Right atrium auricular region (tissue), 2 donors: ENCODE data around the gene SETBP1. TPM values are rescaled to one million over a fixed set of nuclear protein-coding genes. Genes with fewer than 3 reads are reported as not detected.

Experiments
- DNase-seq: peaks from one replicate; pipeline ENCODE4 v3.0.0-alpha.2; 2019; ENCODE audit warnings: low spot score
- H3K27ac ChIP-seq, 2 donors: fragments of 200-600 bp; sonication (generic); 1 replicate in 1 of 2; 2 replicates in 1 of 2; pipeline ENCODE4 v1.5.1; 2016 to 2019
- H3K27me3 ChIP-seq, 2 donors: fragments of 200-600 bp; sonication (generic); one replicate each; pipeline versions ENCODE4 v1.5.1 to v1.6.0; 2017 to 2019
- H3K36me3 ChIP-seq: fragments of 200-600 bp; sonication (generic); one replicate; pipeline ENCODE4 v1.5.1; 2016
- H3K4me1 ChIP-seq, 2 donors: fragments of 200-600 bp; sonication (generic); one replicate each; pipeline versions ENCODE4 v1.5.1 to v1.6.0; 2017 to 2019
- H3K4me3 ChIP-seq, 2 donors: fragments of 200-600 bp; sonication (generic); 1 replicate in 1 of 2; 2 replicates in 1 of 2; pipeline ENCODE4 v1.5.1; 2017 to 2019; ENCODE audit warnings: mild to moderate bottlenecking in 1 of 2, moderate library complexity in 1 of 2
- H3K9me3 ChIP-seq, 2 donors: fragments of 200-600 bp; sonication (generic); one replicate each; pipeline ENCODE4 v1.5.1; 2019
- total RNA-seq, 2 donors: library from RNA; depleted of rRNA; stranded (reverse); fragments of >200 nt; gene quantifications; one replicate each; pipeline ENCODE4 v1.1.0, GENCODE V29; 2016
- TF ChIP-seq, protein P1 (sequence below), 2 donors: fragments of 200-600 bp; sonication (generic); IDR thresholded peaks; one replicate each; pipeline ENCODE4 v1.5.1; 2019; ENCODE audit warnings: antibody characterized with exemption in 2 of 2

Gene SETBP1
- total RNA-seq, 2 donors from 2014 or later, result 7.8 to 13.4 TPM

DNA sequence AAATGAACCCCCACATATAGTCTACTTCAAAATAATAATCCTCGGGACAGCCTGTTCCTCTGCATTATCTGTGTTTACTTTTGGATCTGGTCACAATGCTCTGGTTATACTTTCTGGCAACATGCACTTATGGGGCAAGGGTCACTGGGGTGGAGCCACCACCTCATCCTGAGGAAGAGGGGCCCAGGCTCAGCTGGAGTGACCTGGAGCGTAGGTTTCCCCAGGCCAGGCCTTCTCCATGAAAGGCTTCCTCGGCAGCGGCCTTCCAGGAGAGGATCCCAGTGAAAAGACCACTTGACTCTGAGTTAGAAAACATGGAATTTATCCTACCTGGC lies 237.4 kb downstream of the SETBP1 start:
- no peak for DNase-seq
- Histone ChIP-seq H3K4me1 (peaks cover 0 to 27% of the 10 kb centered on the region in 2 donors), H3K27ac (no peak overlapping the region), H3K4me3 (no peak overlapping the region), H3K9me3 (no peaks in the 10 kb centered on the region), H3K27me3 (no peaks in the 10 kb centered on the region), H3K36me3 (no peaks in the 10 kb centered on the region)
- TF ChIP-seq, protein P1, sequence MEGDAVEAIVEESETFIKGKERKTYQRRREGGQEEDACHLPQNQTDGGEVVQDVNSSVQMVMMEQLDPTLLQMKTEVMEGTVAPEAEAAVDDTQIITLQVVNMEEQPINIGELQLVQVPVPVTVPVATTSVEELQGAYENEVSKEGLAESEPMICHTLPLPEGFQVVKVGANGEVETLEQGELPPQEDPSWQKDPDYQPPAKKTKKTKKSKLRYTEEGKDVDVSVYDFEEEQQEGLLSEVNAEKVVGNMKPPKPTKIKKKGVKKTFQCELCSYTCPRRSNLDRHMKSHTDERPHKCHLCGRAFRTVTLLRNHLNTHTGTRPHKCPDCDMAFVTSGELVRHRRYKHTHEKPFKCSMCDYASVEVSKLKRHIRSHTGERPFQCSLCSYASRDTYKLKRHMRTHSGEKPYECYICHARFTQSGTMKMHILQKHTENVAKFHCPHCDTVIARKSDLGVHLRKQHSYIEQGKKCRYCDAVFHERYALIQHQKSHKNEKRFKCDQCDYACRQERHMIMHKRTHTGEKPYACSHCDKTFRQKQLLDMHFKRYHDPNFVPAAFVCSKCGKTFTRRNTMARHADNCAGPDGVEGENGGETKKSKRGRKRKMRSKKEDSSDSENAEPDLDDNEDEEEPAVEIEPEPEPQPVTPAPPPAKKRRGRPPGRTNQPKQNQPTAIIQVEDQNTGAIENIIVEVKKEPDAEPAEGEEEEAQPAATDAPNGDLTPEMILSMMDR (IDR thresholded peaks at IDR 0.05), result no peak

DNA sequence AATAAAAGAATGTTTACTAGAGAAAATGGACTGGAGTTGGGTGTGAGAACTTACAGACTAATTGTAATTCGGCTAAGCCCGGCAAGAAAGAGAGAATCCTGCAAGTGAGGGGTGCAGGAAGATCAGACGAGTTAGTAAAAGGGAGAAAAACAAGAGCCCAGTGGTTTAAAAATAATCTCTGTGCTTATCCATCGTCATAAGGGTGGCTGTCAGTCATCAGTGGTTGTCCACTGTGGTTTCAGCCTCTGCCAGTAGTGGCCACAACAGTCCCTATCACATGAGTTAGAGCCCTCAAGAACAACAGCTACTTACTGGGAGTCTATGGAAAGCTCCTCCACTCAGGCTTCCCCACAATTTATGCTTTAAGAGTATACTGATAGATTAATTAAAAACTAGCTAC lies 239.8 kb downstream of the SETBP1 start:
- no peaks in the 10 kb centered on the region for H3K36me3 ChIP-seq
- DNase-seq, result no peak
- H3K4me1 ChIP-seq, result peaks cover 0 to 27% of the 10 kb centered on the region in 2 donors
- H3K27me3 ChIP-seq, result no peaks in the 10 kb centered on the region
- H3K27ac ChIP-seq, result no peak overlapping the region
- H3K4me3 ChIP-seq, result no peak overlapping the region
- TF ChIP-seq, protein P1 (IDR thresholded peaks at IDR 0.05), result no peak
- no peaks in the 10 kb centered on the region for H3K9me3 ChIP-seq

DNA sequence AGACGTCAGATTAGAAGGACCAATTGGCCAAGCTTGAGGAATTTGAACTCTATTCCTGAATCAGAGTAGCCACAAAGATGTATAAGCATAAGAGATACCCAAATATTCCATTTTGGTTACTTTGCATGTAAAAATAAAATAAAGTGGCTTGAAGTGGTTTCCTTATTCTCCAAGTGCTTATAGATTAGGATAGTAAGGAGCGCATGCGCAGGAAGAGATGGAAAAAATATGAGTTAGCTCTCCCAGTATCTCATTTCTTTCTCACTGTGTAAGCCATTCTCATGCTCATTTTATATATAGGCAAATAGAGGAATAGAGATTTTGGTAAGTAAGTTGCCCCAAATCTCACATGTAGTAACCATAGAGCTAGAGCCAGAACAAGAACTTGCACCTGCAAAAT lies 241.3 kb downstream of the SETBP1 start:
- Histone ChIP-seq H3K4me3 (no peak overlapping the region), H3K9me3 (no peaks in the 10 kb centered on the region), H3K27me3 (no peaks in the 10 kb centered on the region), H3K4me1 (peaks cover 0 to 15% of the 10 kb centered on the region in 2 donors), H3K27ac (no peak overlapping the region), H3K36me3 (no peaks in the 10 kb centered on the region)
- TF ChIP-seq, protein P1 (IDR thresholded peaks at IDR 0.05), result no peak
- no peak for DNase-seq

DNA sequence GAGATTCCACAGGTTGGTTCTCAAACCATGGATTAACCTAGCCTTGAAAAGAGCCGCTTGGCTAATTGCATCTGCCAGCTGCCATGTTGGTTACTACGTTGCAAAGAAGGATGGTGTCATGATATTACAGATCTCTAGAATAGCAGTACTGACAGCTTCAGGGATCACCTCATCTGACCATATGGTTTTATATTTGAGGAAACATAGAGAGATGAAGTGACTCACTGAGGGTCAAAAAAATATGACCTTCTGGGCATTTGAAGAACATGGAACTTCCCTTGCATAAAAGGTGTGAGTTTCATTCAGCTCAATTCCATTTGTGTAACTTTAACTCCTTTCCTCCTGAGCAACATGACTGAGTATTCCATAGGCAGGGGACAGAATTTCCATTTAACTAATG lies 242.3 kb downstream of the SETBP1 start:
- Histone ChIP-seq H3K27me3 (no peaks in the 10 kb centered on the region), H3K36me3 (no peaks in the 10 kb centered on the region)
- TF ChIP-seq, protein P1 (IDR thresholded peaks at IDR 0.05), result no peak

DNA sequence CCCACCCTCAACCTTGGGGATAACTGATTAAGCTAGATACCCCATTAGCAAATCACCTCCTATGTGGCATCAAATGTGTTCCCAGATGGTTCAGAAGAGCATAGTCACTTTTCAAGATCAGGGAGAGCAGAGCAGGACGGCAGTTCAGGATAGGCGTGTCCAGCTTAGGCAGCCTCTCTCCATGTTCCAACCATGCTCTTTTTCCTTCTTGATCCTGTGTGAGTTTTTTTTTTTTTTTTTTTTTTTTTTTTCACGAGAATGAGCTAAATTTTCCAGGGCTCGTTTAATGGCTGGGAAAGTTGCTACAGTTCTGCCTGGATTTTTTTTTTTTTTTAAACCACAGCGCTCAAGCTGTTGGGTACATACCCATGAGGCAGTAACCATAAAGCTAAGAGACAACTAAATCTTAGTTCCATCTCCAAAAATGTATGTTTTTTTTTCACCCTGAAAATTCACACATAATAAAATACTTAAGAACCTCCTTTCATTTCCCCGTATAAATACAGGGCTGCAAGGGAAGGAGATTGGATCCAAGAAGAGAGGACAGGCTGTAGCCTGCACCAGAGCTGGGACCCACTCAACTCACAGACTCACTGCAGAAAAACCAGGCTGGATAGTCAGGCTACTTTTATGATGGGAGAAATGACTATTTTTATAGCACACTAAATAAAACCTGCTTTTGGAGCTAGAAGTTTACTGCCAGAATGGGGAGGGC lies 244.3 kb downstream of the SETBP1 start:
- H3K4me1 ChIP-seq, result no peaks in the 10 kb centered on the region
- no peaks in the 10 kb centered on the region for H3K27me3 ChIP-seq
- no peak overlapping the region for H3K4me3 ChIP-seq
- H3K36me3 ChIP-seq, result no peaks in the 10 kb centered on the region
- TF ChIP-seq, protein P1 (IDR thresholded peaks at IDR 0.05), result no peak
- no peak for DNase-seq
- H3K27ac ChIP-seq, result peak overlapping the region in 1 of 2 donors; percentile 29
- H3K9me3 ChIP-seq, result no peaks in the 10 kb centered on the region

More for the DNA sequence above, 242.3 kb downstream of the SETBP1 start:
- Histone ChIP-seq H3K27ac (no peak overlapping the region), H3K4me1 (peaks cover 0 to 5% of the 10 kb centered on the region in 2 donors), H3K9me3 (no peaks in the 10 kb centered on the region), H3K4me3 (no peak overlapping the region)
- DNase-seq, result no peak
